HG03280 (cell line): ENCODE data around the gene CDH4.

Experiments
- ATAC-seq: cut with Tn5 transposase; IDR thresholded peaks from one replicate; pipeline ENCODE4 v1.9.1; 2021; ENCODE audit warnings: mild to moderate bottlenecking, moderate library complexity; ENCODE audit not compliant: unreplicated experiment

CDH4 gene

DNA sequence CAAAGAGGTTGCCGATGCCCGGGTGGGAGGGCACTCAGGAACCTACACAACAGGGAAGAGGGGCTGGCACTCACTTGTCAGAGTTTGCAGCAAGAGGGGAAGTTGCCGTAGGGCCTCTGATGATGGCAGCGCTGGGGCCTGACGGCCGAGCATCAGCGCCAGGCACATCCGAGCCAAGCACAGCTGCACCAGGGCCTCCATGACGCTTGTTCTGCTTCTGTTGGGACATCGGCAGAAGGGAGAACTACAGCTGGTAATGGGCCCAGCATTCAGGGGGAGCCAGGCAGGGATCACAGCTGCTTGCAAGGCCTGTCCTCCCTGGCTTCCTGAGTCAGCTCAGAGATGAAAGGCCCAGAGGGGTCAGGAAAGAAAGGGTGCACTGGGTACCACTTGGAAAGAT is 367.7 kb downstream of the CDH4 start:
- ATAC-seq: no peak

DNA sequence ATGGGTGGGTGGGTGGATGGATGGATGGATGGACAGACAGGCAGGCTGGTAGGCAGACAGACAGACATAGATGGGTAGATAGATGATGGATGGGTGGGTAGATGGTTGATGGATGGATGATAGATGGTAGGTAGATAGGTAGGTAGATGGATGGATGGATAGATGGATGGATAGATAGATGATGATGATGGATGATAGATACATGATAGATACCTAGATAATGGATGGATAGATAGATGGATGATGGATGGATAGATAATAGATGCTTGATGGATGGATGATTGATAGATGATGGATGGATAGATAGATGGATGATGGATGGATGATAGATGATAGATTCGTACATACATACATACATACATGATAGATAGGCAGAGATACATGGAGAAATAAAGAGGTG is 368.1 kb downstream of the CDH4 start:
- ATAC-seq: no peak

DNA sequence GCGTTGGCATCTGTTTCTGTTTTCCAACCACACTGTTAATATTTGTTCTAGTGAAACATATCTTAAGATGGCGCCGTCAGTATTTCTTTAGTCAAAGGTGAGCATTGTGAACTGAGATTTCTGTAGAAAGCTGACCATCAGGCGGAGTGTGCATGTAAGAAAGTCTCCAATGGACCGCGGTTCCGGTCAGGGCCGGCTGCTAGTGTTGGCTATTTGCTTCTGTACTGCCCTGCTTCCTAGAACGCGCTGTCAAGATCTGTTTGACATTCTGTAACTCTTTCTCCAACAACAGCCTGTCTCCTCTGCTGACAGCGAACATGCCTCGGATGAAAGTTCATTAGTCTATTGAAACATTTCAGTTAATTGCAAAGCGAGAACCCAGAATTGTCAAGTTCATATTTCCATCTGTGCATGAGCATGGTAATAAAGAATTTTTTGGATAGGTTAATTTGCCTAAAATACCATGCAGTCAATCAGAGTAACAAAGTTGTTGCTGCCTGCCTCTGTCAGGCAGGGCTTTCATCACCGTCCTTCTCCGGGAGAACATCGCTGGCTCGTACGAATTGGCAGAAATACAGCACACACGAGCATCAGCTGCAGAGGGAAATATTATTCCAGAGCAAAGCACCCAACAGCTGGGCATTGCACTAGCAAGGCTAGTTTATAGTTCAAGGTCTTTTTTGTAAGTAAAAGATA is 369.1 kb downstream of the CDH4 start:
- no peak for ATAC-seq

DNA sequence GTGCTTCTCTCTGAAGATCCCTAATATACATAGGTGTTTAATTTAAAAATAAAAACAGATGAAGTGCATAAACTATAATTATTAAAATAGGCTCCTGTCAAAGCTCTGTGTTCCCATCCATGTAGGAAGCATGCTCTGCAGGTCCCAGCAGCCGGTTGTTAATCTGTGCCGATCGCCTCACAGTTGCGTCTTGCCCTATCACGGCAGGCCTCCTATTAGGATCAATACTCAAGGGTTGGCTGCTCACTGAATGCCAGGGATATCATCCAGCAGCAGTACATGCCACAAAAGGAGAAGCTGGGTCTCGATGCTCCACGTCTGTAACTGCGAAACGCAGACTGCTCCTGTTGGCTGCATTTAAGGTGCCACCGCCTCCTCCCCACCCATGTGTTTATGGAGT is 369.8 kb downstream of the CDH4 start:
- no peak for ATAC-seq

DNA sequence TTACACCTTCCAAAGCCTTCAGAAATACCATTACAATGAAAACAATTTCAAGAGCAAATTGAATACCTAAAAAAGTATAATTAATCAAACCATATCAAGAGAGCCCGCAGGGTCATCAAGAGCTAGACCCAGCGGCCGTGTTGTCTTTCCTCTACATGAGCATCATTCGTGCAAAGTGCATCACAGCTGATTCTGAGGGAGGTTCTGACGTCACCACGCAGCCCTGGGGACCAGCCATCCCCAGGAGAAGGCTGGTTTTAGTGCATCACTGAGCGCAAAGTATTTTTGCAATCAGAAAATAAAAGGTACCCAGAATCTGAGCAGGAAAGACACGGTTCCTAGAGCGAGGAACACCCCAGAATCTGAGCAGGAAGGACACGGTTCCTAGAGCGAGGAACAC is 371.4 kb downstream of the CDH4 start:
- ATAC-seq: no peak

DNA sequence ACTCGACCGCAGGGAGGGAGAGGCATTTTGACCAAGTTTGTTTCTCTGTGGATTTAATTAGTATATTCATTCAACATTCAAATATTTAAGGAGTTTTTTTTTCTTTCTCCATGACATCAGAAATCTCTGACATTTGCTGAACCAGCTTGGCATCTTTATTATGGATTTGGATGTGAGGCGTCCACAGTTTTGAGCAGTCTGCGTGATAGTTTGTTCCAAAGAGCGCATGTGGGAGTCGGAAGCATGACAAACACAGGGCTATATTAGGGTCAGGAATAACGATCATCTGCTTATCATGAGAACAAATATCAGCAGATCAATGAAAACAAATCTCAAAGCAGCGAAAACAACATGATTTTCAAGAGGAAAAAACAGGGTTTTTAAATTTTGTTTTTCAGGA is 373.2 kb downstream of the CDH4 start:
- no peak for ATAC-seq

DNA sequence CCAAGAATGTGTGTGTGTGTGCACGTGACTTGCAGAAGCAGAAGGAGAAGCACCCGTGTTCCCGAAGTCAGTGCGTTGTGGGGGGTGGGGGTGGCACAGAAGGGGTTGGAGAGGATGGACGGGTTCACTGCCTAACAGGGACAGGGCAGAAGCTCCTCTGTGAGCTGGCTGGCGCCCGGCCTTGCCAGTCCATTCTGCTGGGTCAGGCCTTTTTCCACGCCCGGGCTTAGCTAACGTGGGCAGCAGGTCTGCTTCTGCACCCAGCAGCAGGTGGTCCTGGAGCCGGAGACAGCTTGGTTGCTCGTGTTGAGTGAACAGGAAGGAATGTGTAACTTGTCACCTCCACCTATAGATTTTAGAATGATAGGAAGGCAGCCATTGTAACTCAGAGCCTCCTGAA is 374.4 kb downstream of the CDH4 start:
- no peak for ATAC-seq

DNA sequence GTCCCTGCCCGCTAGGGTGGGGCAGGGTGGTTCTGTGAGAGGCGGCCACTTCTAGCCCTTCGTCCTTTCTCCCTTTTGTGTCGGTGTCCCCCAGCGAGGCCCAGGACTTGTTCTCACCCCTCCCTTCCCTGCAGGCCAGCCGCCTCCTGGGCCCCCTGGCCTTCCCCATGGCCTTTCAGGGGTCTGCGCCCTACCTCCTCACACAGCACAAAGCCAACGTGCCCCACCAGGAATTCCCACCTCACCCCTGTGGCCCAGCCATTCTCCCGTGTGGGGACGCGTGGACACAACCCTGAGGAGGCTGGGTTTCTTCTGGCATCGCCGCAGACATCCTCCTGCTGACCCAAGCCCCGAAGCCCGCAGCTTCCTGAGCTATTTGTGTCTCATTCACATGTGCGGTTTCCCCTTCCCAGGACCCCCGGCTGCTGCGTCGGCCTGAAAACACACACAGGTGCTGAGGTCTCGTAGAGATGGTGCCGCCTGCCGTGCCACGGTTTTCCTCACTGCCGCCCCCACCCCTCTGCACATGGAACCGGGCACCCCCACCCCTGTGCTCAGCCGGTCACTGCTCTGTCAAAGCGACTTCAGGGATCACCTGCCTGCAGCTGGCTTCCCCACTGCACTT is 375.8 kb downstream of the CDH4 start:
- ATAC-seq: no peak

DNA sequence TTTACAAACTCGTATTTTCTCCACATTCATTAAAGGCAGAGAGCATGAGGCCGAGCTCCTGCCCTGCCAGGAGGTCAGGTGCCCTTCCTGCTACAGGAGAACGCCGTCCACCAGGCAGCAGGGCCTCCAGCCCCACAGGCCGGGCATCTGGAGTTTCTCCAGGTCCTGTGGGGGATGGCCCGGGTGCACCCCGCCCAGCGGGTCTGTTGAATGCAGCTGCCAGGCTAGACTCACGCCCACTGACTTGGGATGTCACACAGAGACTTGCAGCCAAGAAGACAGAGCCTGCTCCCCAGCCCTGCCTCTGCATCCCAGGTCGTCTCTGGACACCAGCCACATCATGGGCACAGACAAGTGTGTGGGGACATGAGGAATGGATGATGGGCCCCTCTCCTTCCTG is 376.4 kb downstream of the CDH4 start:
- no peak for ATAC-seq

DNA sequence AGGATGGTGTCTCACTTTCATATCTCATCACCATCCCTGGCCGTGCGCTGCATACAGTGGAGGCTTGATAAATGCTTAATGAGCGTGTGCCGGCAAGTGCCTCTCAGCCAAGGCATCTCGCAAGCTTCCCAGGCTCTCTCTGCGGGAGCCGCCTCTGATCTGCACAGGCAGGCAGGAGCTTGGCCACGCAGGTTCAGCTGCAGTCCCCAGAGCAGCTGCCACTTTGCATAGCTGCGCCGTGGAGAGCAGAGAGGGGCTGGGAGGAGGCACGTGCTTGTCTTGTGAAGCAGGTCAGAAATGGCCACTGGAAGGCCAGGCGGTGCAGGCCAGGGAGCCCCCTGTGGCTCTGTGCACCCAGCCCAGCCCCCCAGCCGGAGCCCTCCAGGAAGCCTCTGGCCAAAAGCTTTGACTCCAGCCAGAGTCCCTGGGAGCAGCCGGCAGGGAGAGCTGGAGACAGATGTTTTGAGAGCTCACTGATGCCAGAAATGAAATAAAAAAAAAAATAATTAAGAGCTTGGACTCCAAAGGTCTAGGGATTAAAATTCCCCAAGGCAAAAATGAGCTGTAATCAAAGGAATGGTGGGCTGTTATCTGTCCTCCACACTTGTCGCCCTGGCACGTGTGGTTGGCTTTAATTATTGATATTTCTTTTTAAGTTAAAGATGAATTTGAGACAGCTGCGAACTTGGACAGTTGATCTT is 377.0 kb downstream of the CDH4 start:
- ATAC-seq: no peak

DNA sequence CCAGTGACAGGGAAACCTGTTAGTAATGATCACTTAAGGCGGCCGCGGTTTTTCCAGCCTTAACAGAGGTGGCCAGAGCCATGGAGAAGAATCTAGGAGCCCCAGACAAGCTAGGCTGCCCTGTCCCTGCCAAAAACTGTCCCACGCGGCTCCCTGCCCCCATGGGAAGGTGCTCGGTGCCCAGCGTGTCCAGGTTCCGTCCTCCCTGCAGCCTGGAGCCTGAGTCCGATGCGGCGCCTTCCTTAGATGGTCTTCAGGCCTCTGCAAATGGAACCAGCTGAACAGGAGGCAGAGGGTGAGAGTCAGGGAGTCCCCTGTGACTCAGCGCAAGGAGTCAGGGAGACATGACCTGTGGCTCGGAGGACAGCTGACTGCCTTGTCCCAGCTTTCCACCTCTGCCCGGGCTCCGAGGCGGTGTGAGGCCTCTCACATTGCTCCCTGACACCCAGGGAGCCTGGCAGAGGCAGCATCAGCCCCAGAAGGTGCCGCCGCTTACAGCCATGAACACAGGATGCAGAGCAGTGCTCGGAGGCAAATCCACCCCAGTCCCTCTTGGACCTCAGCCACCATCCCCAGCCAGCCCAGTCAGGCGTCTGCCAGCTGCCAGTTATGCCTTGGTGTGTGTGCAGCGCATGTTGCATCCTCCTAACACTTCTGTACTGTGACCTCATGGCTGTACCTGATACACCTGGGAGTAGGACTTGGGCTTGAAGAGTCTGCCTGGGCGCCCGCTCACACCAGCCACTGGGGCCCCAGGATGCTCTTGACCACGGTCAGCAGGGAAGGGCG is 377.7 kb downstream of the CDH4 start:
- ATAC-seq: no peak

DNA sequence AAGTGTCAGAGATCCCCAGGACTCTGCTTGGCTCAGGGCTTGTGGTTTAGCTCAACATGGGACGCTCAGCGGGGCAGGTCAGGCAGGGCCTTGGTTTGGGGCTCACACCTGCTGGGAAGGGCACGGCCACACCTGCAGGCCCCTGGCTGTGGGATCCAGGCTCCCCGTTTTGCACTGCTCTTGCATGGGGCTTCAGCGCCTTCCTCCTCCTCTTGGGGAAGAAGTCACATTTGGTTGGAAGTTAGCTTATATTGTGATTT is 378.3 kb downstream of the CDH4 start:
- ATAC-seq: no peak

DNA sequence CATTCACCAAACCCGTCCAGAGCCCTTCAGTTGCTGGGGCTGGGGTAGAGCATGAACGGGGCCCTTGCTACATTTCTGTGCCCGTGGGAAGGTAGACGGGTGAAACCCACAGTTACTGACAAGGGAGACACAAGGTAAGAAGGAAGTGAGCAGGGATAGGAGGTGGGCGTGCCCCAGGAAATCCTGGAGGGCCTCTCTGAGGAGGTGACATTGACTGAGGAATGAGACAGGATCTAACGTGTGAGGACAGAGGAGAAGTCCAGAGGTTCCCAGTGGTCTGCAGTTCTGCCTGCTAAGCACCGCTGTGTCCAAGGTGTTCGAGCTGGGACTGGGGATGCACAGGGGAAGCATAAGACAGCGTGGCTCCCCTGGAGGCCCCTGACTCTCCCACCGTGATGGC is 378.8 kb downstream of the CDH4 start:
- ATAC-seq: no peak

DNA sequence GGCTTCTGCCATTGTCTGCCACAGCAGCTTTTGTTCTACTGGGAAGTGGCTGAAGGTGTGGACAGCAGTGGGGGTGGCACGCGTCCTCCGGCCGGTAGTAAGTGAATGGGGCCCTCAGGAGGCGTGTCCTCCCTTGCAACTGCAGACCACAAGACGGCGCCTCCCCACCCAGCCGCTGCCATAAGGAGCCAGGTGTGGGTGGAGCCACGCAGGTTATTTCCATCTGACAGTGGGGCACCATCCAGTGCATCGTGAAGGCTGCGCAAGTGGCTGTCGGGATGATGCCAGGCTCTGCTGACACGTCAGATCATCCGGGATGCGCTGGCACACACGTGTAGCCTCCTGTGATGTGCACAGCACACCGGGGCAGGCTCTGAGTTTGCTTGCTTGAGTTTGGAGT is 379.7 kb downstream of the CDH4 start:
- no peak for ATAC-seq

DNA sequence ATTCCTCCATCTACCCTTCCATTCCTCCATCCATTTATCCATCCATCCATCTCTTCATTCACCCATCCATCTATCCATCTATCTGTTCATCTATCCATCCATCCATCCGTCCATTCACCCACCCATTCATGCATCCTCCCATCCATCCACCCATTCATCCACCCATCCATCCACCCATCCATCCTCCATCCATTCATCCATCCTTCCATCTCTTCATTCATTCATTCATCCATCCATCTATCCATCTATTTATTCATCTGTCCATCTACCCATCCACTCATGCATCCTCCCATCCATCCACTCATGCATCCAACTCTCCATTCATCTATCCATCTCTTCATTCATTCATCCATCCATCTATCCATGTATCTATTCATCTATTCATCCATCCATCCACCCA is 380.9 kb downstream of the CDH4 start:
- no peak for ATAC-seq

DNA sequence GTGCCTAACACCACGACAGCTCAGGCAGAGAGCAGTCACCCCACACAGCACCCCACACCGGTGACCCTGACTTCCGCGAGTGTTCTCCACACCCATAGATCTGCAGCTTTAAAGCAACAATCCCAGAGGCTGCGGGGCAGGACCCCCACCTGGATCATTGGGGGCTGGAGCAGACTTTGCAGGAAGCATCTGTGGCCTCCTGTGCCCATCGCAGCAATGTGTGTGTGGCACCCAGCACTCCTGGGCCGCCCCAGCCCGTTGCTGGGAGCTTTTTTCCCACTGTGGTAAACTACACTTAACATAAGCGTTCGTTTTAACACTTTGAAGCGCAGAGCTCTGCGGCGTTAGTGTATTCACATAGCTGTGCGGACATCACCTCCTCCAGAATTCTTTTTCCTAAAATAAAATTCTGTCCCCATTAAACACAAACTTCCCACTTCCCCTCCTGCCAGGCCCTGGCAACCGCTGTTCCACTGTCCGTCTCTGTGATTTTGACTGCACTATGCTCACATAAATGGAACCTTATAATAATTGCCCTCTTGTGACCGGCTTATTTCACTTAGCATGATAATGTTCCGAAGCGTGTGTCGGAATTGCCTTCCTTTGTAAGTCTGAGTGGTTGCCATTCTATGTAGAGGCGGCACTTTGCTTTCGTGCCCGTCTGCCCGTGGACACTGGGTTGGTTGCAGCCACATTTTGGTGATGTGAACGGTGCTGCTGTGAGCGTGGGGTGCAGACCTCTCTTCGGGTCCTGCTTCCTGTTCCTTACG is 382.5 kb downstream of the CDH4 start:
- no peak for ATAC-seq

DNA sequence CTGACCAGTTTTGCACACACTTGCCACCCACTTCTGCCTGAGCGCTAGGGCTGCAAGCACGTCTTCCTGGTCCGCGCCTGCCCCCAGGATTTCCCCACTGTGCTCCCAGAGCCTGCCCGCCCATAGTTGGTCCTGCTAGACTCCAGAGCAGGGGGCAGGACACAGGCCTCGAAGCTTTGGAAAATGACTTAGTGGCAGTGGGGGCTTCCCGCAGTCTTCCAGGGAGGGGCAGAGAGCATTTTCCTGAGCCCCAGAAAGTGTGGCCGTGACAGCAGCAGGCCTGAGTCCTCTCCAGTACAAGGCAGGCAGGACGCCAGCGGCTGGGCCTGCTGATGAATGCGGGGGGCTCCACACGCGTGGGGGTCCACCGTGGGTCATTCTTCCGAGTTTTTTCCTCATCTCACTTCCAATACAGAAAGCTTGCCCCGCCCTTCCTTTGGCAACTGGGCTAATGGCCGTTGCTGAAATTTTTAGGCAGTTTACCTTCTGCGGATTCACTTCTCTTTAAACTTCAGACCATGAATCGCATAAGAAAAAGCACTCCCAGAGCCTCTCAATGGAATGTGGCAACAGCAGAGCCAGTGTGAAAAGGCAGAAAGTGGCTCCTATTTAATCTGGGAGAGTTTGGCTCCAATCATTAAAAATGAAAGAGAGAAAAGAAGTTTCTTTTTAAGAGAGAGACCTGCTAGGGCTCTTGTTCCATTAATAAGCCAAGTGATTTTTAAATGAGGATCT is 383.8 kb downstream of the CDH4 start:
- ATAC-seq: no peak

DNA sequence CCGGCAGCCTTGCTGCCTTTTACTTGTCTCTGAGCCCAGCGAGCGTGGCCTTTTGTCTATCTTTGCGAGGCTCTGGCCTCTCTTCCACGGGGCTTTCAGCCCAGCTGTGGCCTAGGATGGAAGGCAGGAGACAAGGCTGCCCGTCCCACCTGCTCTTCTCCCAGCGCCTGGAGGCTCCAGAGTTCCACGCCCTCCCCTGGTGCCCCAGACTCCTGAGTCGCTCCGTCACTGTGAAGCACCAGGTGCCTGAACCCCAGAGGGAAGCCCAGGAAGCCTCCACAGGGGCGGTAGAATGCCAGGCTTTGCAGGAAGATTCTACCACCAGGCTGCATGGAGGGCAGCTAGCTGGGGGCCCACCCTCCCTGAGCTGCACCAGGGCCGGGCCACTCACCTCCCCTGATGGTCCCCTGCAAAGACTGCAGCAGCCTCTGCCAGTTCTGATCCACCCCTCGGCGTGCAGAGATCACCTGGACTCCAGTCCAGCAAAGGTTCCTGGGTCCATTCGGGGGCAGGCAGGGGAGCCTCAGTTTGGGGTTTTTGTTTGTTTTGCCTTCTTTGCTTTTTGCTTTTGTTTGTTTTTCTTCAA is 384.6 kb downstream of the CDH4 start:
- no peak for ATAC-seq

DNA sequence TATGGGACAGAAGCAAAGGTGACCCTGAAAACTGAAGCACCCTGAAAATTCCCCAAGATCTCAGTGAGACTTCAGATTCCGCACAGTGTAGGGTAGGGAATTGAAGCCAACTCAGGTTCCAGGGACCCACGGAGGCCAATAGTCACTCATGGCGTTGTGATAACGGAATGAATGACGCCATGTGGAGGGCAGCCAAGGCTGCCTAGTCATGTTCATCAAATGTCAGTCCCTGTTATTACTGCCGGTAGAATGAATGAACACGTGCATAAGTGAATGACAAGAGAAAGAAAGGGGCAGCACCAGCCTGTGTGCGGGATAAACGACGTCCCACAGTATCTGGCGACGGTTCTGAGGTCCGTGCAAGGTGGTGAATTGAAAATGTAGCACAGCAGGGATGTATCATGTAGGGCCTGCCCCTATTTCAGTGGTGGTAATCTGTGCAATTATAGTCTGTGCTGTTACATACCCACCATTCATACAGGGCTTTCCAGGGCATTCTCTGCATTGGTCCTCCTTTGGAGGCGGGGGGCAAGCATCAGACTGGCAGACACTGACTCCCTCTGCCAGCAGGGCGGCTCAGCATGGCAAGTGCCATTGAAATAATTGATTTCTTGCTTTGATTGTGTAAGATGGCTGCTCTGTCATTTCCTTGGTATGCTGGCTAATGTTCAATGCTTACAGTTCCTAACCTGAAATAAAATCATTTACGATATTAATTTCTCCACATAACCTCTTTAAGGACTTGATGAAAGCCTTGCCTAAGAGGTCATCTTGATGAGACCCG is 386.9 kb downstream of the CDH4 start:
- ATAC-seq: no peak
